ENCODE measurements around the gene PDE4B.
A peak's percentile ranks its signal among the peaks of the same experiment; 100 is the strongest.

PDE4B gene

DNA sequence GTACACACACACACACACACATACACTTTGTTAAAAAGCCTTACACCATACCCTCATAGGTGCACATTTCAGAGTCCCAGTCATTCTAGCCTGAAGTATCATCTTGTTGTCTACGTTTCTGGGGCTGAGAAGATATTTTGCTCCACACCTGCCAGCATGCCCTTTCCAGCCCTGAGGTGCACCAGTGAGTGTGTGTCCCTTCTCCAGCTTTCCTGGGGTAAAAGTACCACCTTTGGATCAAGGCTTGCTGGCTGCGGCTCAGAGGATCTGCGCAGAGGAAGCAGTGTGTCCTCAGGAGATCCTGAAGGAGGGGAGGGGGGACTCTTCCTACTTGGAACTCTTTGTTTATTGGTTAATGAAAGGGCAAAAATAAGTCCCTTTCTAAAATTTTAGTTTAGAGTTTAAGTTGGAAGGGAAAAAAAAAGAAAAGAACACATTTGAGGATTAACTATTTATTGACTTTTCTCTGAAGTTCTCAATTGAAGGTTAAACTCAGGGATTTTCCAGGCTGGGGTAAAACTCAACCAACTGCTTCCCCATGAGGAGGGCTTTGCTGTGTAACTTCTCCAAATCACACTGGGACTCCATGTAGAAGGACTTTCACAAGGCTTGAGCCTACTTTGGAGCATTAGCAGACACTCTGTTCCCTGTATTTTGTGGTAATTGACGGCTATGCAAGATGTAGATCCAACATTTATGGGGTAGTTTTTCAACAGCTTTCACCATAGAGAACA, 540.9 kb downstream of the PDE4B start:
- Mint-ChIP-seq H3K4me1 (peaks cover 36 to 65% of the 10 kb centered on the region in 2 donors), H3K27me3 (no peaks in the 10 kb centered on the region), H3K36me3 (peaks cover 11 to 20% of the 10 kb centered on the region in 2 donors), H3K4me3 (peak overlapping the region; percentile 94 to 98), H3K9me3 (peaks cover 0 to 3% of the 10 kb centered on the region in 2 donors), H3K27ac (peak overlapping the region; percentile 97)
- ATAC-seq (replicated peaks): no peak
- no peak for DNase-seq

DNA sequence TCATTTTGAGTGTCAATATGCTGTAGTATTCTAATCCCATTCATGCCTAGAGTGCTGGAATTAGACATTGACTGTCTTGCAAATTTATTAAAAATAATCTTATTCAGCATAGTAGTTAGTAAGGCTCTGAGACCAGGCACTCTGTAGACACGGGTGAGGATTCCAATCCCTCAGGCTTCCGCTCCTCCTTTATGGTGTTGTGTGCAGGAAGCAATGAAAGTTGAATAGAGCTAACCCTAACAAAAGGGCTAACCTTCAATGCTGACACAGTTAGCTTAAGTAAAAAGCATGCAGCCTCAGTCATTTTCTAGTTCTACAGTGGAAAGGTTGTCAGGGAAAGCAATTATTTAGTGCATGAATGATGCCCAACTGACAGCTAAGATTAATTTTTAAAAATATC, 541.6 kb downstream of the PDE4B start:
- Mint-ChIP-seq H3K4me1 (peaks cover 35 to 58% of the 10 kb centered on the region in 2 donors), H3K9me3 (peaks cover 0 to 3% of the 10 kb centered on the region in 2 donors), H3K4me3 (peak overlapping the region; percentile 94 to 98), H3K27ac (peak overlapping the region; percentile 97), H3K27me3 (no peaks in the 10 kb centered on the region), H3K36me3 (peaks cover 11 to 20% of the 10 kb centered on the region in 2 donors)
- ATAC-seq (replicated peaks) (no peak), DNase-seq (no peak)

DNA sequence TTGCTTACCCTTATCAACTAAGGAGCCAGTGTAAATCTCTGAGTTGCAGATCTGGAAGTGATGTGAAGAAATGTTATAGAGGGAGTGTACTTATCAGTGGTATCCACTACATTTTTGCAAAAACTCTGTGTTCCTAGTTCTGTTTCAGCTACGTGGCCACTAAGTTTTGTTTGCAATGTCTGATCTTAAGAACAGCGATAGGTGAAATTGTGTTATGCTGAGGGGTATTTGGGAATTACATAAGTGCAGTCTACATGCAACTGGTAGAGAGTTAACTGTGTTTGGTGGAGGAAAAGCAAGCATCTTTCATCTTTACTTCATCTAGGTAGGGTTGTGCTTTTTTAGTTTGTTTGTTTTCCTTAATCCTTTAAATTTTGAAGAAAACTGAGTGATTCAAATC, 542.4 kb downstream of the PDE4B start:
- Mint-ChIP-seq H3K9me3 (peaks cover 0 to 3% of the 10 kb centered on the region in 2 donors), H3K4me1 (peaks cover 33 to 58% of the 10 kb centered on the region in 2 donors), H3K36me3 (peaks cover 11 to 23% of the 10 kb centered on the region in 2 donors), H3K27me3 (no peaks in the 10 kb centered on the region), H3K27ac (peak overlapping the region; percentile 98), H3K4me3 (peak overlapping the region; percentile 84 to 94)
- no peak for DNase-seq
- no peak for ATAC-seq (replicated peaks)

DNA sequence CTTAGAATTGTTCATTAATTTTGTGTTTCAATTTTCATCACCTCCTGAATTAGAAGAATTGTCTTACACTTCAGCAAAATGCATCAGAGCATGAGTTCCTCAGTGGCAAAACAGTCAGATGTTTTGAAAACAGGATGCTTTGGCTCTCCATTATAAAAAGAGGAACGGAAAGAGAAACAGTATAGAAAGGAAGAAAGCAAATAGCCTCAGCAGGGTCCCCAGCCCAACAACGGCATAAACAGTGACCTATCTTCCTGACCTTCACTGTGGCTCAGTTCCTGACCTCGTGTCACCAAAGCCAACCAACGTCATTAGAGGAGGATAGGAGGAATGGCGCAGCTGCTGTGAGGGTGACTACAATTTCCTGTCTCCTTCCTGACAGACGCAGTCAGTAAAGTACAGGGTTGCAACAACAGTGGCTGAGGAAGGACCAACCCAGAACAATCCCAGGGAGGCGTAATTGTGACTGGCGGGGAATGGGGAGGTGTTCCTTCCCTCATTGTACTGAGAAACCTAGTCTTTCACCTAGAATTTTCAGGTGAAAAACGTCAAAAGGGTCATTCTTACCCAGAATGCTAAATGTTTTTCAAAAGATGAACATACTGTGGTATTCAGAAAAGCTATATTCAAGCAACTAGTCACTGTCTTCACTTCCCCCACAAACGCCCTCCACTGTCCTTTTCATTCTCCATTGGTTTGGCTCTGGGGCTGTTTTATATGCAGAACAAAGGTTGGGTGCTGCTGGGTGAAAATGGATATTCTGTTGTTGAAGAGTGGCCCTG, 543.4 kb downstream of the PDE4B start:
- peaks cover 0 to 3% of the 10 kb centered on the region in 2 donors for H3K9me3 Mint-ChIP-seq
- no peaks in the 10 kb centered on the region for H3K27me3 Mint-ChIP-seq
- H3K27ac Mint-ChIP-seq: peak overlapping the region; percentile 98
- H3K36me3 Mint-ChIP-seq: peaks cover 11 to 23% of the 10 kb centered on the region in 2 donors
- DNase-seq: peak; percentile 89
- H3K4me1 Mint-ChIP-seq: peaks cover 27 to 52% of the 10 kb centered on the region in 2 donors
- H3K4me3 Mint-ChIP-seq: peak overlapping the region; percentile 84 to 94
- peak; percentile 80 to 86 for ATAC-seq (replicated peaks)

DNA sequence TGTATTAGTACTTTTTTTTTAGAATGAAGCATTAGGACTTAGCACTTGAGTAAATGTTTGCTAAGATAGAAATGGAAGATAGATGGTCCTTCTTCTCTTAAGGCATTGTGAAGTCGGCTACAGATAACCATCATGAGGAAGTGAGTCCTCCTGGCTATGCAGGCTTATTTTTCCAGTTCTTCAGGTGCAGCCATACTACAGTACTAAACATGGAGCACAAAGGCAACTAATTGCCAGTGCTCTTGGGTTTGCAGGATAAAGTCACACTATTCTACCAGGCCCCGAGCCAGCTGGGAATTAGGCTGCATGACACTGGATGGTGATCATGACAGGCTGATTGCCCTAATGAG, 543.9 kb downstream of the PDE4B start:
- H3K9me3 Mint-ChIP-seq: peaks cover 0 to 3% of the 10 kb centered on the region in 2 donors
- ATAC-seq (replicated peaks) (peak; percentile 38), DNase-seq (peak; percentile 34)
- peak overlapping the region; percentile 84 to 94 for H3K4me3 Mint-ChIP-seq
- peak overlapping the region; percentile 98 for H3K27ac Mint-ChIP-seq
- peaks cover 11 to 24% of the 10 kb centered on the region in 2 donors for H3K36me3 Mint-ChIP-seq
- peaks cover 30 to 56% of the 10 kb centered on the region in 2 donors for H3K4me1 Mint-ChIP-seq
- no peaks in the 10 kb centered on the region for H3K27me3 Mint-ChIP-seq

- peaks cover 32 to 59% of the 10 kb centered on the region in 2 donors for H3K4me1 Mint-ChIP-seq
- peak overlapping the region; percentile 84 to 94 for H3K4me3 Mint-ChIP-seq
- peak overlapping the region; percentile 98 for H3K27ac Mint-ChIP-seq
- DNase-seq (no peak), ATAC-seq (replicated peaks) (no peak)
- H3K36me3 Mint-ChIP-seq: peaks cover 11 to 26% of the 10 kb centered on the region in 2 donors
- H3K27me3 Mint-ChIP-seq: no peaks in the 10 kb centered on the region
- peaks cover 0 to 3% of the 10 kb centered on the region in 2 donors for H3K9me3 Mint-ChIP-seq
These were observed 544.6 kb downstream of the PDE4B start for GRCh38 chr1:66337249-66337648.

- Mint-ChIP-seq H3K4me1 (peaks cover 36 to 67% of the 10 kb centered on the region in 2 donors), H3K27me3 (no peaks in the 10 kb centered on the region), H3K9me3 (peaks cover 0 to 3% of the 10 kb centered on the region in 2 donors), H3K4me3 (peak overlapping the region; percentile 69 to 74), H3K27ac (peak overlapping the region; percentile 93), H3K36me3 (peaks cover 4 to 17% of the 10 kb centered on the region in 2 donors)
- ATAC-seq (replicated peaks) (no peak), DNase-seq (no peak)
These were observed 547.2 kb downstream of the PDE4B start for GRCh38 chr1:66339944-66340343.

GRCh38 chr1:66341446-66342089, 548.9 kb downstream of the PDE4B start:
- Mint-ChIP-seq H3K4me3 (peak overlapping the region; percentile 57 to 76), H3K9me3 (peaks cover 0 to 3% of the 10 kb centered on the region in 2 donors), H3K4me1 (peaks cover 38 to 69% of the 10 kb centered on the region in 2 donors), H3K27ac (peak overlapping the region; percentile 95), H3K36me3 (peaks cover 7 to 21% of the 10 kb centered on the region in 2 donors), H3K27me3 (no peaks in the 10 kb centered on the region)
- no peak for DNase-seq
- ATAC-seq (replicated peaks): no peak

GRCh38 chr1:66342707-66343106, 550.0 kb downstream of the PDE4B start:
- H3K4me3 Mint-ChIP-seq: peak overlapping the region; percentile 61 to 71
- H3K4me1 Mint-ChIP-seq: peaks cover 31 to 65% of the 10 kb centered on the region in 2 donors
- H3K27ac Mint-ChIP-seq: peak overlapping the region; percentile 56
- no peaks in the 10 kb centered on the region for H3K27me3 Mint-ChIP-seq
- peaks cover 2 to 22% of the 10 kb centered on the region in 2 donors for H3K36me3 Mint-ChIP-seq
- no peaks in the 10 kb centered on the region for H3K9me3 Mint-ChIP-seq
- ATAC-seq (replicated peaks) (peak; percentile 65 to 69), DNase-seq (no peak)

DNA sequence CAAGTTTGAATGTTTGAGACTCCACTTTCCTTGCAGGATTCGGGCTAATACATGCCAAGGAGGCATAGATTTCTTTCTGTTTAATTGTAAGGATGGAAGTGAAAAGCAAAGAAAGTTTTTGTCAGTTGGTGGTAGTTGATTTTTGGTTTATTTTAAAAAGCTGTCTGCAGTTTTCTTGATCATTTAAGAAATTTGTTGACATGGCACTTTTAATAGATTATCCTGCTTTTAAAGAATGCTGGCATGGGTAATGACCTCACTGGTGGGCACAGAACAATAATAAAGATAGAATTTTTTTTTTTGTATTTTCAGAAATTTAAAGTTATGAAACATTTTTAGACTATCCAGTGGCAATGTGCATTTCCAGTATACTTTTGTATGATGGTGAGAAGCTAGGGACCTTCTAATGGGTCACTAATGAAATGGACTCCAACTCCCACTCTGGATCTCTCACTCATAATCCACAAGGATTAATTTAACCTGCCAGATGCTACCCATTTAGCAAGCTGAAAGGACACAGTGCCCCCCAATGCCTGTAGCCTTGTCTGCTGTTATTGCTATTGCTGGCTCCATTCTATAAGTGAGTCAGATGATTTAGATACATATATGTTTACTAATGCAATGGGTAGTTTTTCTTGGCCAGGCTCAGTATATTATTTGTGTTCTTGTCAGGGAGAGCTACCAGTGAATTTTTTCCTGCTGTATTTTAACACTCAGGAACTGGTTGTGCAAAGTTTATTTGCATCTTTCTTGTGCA, 551.1 kb downstream of the PDE4B start:
- Mint-ChIP-seq H3K27me3 (no peaks in the 10 kb centered on the region), H3K36me3 (peaks cover 2 to 22% of the 10 kb centered on the region in 2 donors), H3K9me3 (no peaks in the 10 kb centered on the region), H3K4me1 (peaks cover 32 to 70% of the 10 kb centered on the region in 2 donors), H3K27ac (peak overlapping the region; percentile 72), H3K4me3 (peak overlapping the region; percentile 5 to 11)
- no peak for ATAC-seq (replicated peaks)
- DNase-seq: no peak

GRCh38 chr1:66346057-66346795, 553.5 kb downstream of the PDE4B start:
- peaks cover 2 to 19% of the 10 kb centered on the region in 2 donors for H3K36me3 Mint-ChIP-seq
- H3K27ac Mint-ChIP-seq: peak overlapping the region; percentile 75
- peak overlapping the region; percentile 44 to 46 for H3K4me3 Mint-ChIP-seq
- no peaks in the 10 kb centered on the region for H3K27me3 Mint-ChIP-seq
- DNase-seq: no peak
- no peak for ATAC-seq (replicated peaks)
- H3K4me1 Mint-ChIP-seq: peaks cover 43 to 82% of the 10 kb centered on the region in 2 donors
- no peaks in the 10 kb centered on the region for H3K9me3 Mint-ChIP-seq

DNA sequence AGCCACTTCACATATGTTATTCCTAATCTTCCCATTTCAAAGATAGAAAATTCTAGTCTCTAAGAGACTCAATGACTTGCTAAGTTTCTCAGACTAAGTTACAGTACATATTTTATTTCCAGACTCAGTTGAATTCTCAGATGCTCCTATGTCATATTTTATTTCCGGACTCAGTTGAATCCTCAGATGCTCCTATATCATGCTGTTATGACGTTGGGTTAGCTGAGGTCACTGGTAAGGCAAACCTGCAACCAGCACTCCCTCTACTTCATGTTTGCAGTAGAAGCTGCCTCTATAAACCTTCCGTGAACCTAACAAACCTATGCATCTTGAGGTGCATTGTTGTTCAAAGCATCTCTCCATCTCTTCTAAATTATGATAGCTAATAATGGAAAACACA, 554.2 kb downstream of the PDE4B start:
- Mint-ChIP-seq H3K4me3 (peak overlapping the region in 1 of 2 donors; percentile 40), H3K36me3 (peaks cover 2 to 17% of the 10 kb centered on the region in 2 donors), H3K27me3 (no peaks in the 10 kb centered on the region), H3K4me1 (peaks cover 44 to 82% of the 10 kb centered on the region in 2 donors), H3K27ac (peak overlapping the region; percentile 75), H3K9me3 (no peaks in the 10 kb centered on the region)
- DNase-seq (no peak), ATAC-seq (replicated peaks) (no peak)

DNA sequence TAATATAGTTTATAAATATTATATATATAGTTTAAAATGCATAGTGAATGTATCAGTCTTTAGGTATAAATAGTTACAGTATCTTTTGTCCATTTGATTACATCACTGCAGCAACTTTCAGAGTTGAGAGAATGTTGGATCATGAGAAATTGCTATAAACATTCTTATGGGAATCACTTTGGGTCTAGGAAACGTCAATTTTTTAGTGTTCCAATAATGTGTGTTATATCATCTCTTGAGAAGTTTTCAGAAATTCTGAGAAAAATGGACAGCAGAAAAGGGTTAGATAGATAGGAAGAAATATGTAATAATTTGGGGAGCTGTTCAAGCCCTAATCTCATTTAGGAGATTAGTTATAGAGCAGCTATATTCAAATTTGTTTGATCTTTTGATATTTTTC, 556.1 kb downstream of the PDE4B start:
- Mint-ChIP-seq H3K27me3 (no peaks in the 10 kb centered on the region), H3K4me3 (no peak overlapping the region), H3K27ac (peak overlapping the region; percentile 98), H3K4me1 (peaks cover 52 to 87% of the 10 kb centered on the region in 2 donors), H3K9me3 (peaks cover 0 to 3% of the 10 kb centered on the region in 2 donors), H3K36me3 (peaks cover 9 to 24% of the 10 kb centered on the region in 2 donors)
- no peak for DNase-seq
- no peak for ATAC-seq (replicated peaks)
